Lung (tissue), 12 donors: ENCODE data around the gene MINDY2. TPM values are rescaled to one million over a fixed set of nuclear protein-coding genes. Genes with fewer than 3 reads are reported as not detected.
A peak's percentile ranks its signal among the peaks of the same experiment; 100 is the strongest.

Experiments used
- ATAC-seq: fragments of 200-7000 bp; cut with Tn5 transposase; one replicate; pipeline ENCODE4 v1.9.1; 2020; ENCODE audit warnings: moderate number of reproducible peaks; ENCODE audit not compliant: insufficient read depth, low FRiP score
- DNase-seq, 3 donors: peaks; one replicate each; pipeline ENCODE4 v3.0.0-alpha.2; 2013 to 2017
- H3K27ac ChIP-seq, 2 donors: one replicate each; pipeline ENCODE4 v1.5.1; 2013; ENCODE audit warnings: mild to moderate bottlenecking in 2 of 2, moderate library complexity in 2 of 2, control low read depth in 1 of 2, inconsistent platforms in 1 of 2, low read depth in 1 of 2, low read length in 1 of 2
- H3K27me3 ChIP-seq, 3 donors: one replicate each; pipeline ENCODE4 v1.5.1; 2013; ENCODE audit warnings: low read length in 2 of 3; ENCODE audit not compliant: control insufficient read depth in 3 of 3, insufficient read depth in 3 of 3
- H3K36me3 ChIP-seq, 4 donors: one replicate each; pipeline ENCODE4 v1.5.1; 2013; ENCODE audit warnings: low read length in 4 of 4, mild to moderate bottlenecking in 1 of 4, moderate library complexity in 1 of 4; ENCODE audit not compliant: control insufficient read depth in 4 of 4, insufficient read depth in 4 of 4
- H3K4me1 ChIP-seq, 5 donors: one replicate each; pipeline ENCODE4 v1.5.1; 2013; ENCODE audit warnings: low read length in 5 of 5, mild to moderate bottlenecking in 2 of 5, moderate library complexity in 1 of 5; ENCODE audit not compliant: control insufficient read depth in 5 of 5, insufficient read depth in 5 of 5
- H3K4me3 ChIP-seq: one replicate; pipeline ENCODE4 v1.5.1; 2013; ENCODE audit warnings: mild to moderate bottlenecking, control low read depth, moderate library complexity
- H3K9ac ChIP-seq, 2 donors: one replicate each; pipeline ENCODE4 v1.5.1; 2013; ENCODE audit warnings: low read length in 2 of 2, control low read depth in 1 of 2; ENCODE audit not compliant: insufficient read depth in 1 of 2
- H3K9me3 ChIP-seq, 4 donors: one replicate each; pipeline ENCODE4 v1.5.1; 2013; ENCODE audit warnings: low read length in 3 of 4, mild to moderate bottlenecking in 1 of 4, moderate library complexity in 1 of 4; ENCODE audit not compliant: control insufficient read depth in 4 of 4, insufficient read depth in 3 of 4
- CTCF ChIP-seq: IDR thresholded peaks from 2 replicates; pipeline ENCODE4 v1.5.1; 2012; ENCODE audit warnings: mild to moderate bottlenecking; ENCODE audit errors: control extremely low read depth, extremely low read depth
- WGBS, 2 donors: extraction: QIAGEN DNeasy Blood & Tissue Kit; methylation state at CpG; one replicate each; pipeline ENCODE4 v1.1.7; 2013; 5-methylcytosine and 5-hydroxymethylcytosine counted together
- polyA plus RNA-seq, 2 donors: library from polyadenylated mRNA; stranded (reverse); fragments of 200-250 nt; gene quantifications; one replicate each; pipeline ENCODE4 v1.2.1, GENCODE V29; 2013
- total RNA-seq, 2 donors: library from RNA; depleted of rRNA in 1 of 2; stranded (reverse); fragments of >200 nt in 1 of 2; gene quantifications; one replicate each; pipeline ENCODE4 v1.2.1, GENCODE V29; 2014 to 2021
- donor health status: control.
- donor health status: control.
- donor health status: Bipolar disorder and iron deficiency.
- donor health status: healthy.
- donor health status: DM: yes; HTN: yes; CAD: no.

MINDY2 gene
- total and polyA plus RNA-seq, 4 donors = 4.1 to 37.9 (median 15.3) TPM

- peaks cover 0 to 4% (median 0%) of the 10 kb centered on the region in 5 donors for H3K4me1 ChIP-seq
- TF ChIP-seq CTCF = no peak
- no peaks in the 10 kb centered on the region for H3K36me3 ChIP-seq
- H3K4me3 ChIP-seq = no peak overlapping the region
- no peaks in the 10 kb centered on the region for H3K27me3 ChIP-seq
- H3K9me3 ChIP-seq = no peaks in the 10 kb centered on the region
- H3K27ac ChIP-seq = no peak overlapping the region
- no peak overlapping the region for H3K9ac ChIP-seq
- 93 to 96% methylated on average over 2 to 3 of the region's 3 CpGs for WGBS, 2 donors
- no peak for DNase-seq
- no peak for ATAC-seq
Observed at GRCh38 chr15:58755350-58755749, 15.8 kb upstream of the MINDY2 start.

- Histone ChIP-seq H3K4me1 (no peaks in the 10 kb centered on the region), H3K36me3 (no peaks in the 10 kb centered on the region), H3K9me3 (no peaks in the 10 kb centered on the region), H3K27ac (no peak overlapping the region), H3K9ac (no peak overlapping the region), H3K27me3 (no peaks in the 10 kb centered on the region), H3K4me3 (no peak overlapping the region)
- DNase-seq (peak in 2 of 3 donors; percentile 27 to 42), ATAC-seq (no peak)
- no peak for TF ChIP-seq CTCF
- 71 to 84% methylated on average over 6 of the region's 6 CpGs for WGBS, 2 donors
Observed at GRCh38 chr15:58755956-58756355, 15.1 kb upstream of the MINDY2 start.

GRCh38 chr15:58758141-58758540, 13.0 kb upstream of the MINDY2 start:
- WGBS, 2 donors = 35 to 68% methylated on average over 3 of the region's 3 CpGs
- DNase-seq (peak in 1 of 3 donors; percentile 27), ATAC-seq (no peak)
- Histone ChIP-seq H3K27me3 (no peaks in the 10 kb centered on the region), H3K4me1 (no peaks in the 10 kb centered on the region), H3K4me3 (no peak overlapping the region), H3K27ac (no peak overlapping the region), H3K36me3 (no peaks in the 10 kb centered on the region), H3K9ac (no peak overlapping the region), H3K9me3 (no peaks in the 10 kb centered on the region)
- TF ChIP-seq CTCF = no peak

GRCh38 chr15:58760385-58761009, 10.6 kb upstream of the MINDY2 start:
- WGBS, 2 donors = 53 to 76% methylated on average over 7 of the region's 7 CpGs

More at GRCh38 chr15:58760385-58761009, 10.6 kb upstream of the MINDY2 start:
- Histone ChIP-seq H3K36me3 (no peaks in the 10 kb centered on the region), H3K4me3 (no peak overlapping the region), H3K4me1 (no peaks in the 10 kb centered on the region), H3K27ac (no peak overlapping the region), H3K9me3 (peaks cover 0 to 5% (median 0%) of the 10 kb centered on the region in 4 donors), H3K9ac (no peak overlapping the region), H3K27me3 (no peaks in the 10 kb centered on the region)
- DNase-seq (no peak), ATAC-seq (no peak)
- no peak for TF ChIP-seq CTCF
